Measurements from ENCODE around the gene BMPR1B. TPM values are rescaled to one million over a fixed set of nuclear protein-coding genes. Genes with fewer than 3 reads are reported as not detected.

Gene BMPR1B
- total and polyA plus RNA-seq, 2 of the 4 experiments (the other 2 are of a cell fraction), result 0.24 to 0.90 TPM

GRCh38 chr4:94913316-94913715 lies 155.6 kb downstream of the BMPR1B start:
- no peak overlapping the region for H4K91ac ChIP-seq (ENCODE audit: insufficient read depth, low read depth, low read length)
- intact Hi-C loops (cut with micrococcal nuclease), result no loop called here

More at GRCh38 chr4:94913316-94913715, 155.6 kb downstream of the BMPR1B start:
- Histone ChIP-seq H2BK20ac (ENCODE audit: low read depth, low read length) (no peak overlapping the region; the same call in 1 of the 2 replicates), H3K9ac (ENCODE audit: low read depth, low read length) (no peak overlapping the region), H3K79me1 (ENCODE audit: low read depth in 1 of 2, low read length in 2 of 2) (no peaks in the 10 kb centered on the region), H4K5ac (ENCODE audit: low read depth, low read length) (no peak overlapping the region), H4K20me1 (ENCODE audit: insufficient read depth, low read length) (no peaks in the 10 kb centered on the region), H2AK9ac (replicated peaks; ENCODE audit: low read depth, low read length, poor library complexity) (no peak overlapping the region), H4K8ac (ENCODE audit: low read depth in 2 of 2, low read length in 2 of 2) (no peak overlapping the region), H3K23ac (ENCODE audit: low read depth, low read length) (no peak overlapping the region), H3K4ac (ENCODE audit: low read depth, low read length) (no peak overlapping the region), H3K27ac (ENCODE audit: insufficient read depth, low read length) (no peak overlapping the region), H3K9me1 (ENCODE audit: insufficient read depth, low read length) (no peaks in the 10 kb centered on the region), H3K4me1 (ENCODE audit: control insufficient read depth, insufficient read depth, low read length) (no peaks in the 10 kb centered on the region), H3K18ac (ENCODE audit: low read depth, low read length) (no peak overlapping the region), H2BK5ac (ENCODE audit: low read depth, low read length, poor library complexity, severe bottlenecking) (no peak overlapping the region), H3K4me2 (ENCODE audit: low read depth, low read length) (no peak overlapping the region), H2AK5ac (ENCODE audit: low read depth, low read length) (no peak overlapping the region), H2AFZ (replicated peaks; ENCODE audit: low read length, poor library complexity) (no peak overlapping the region), H3K36me3 (ENCODE audit: control insufficient read depth, insufficient read depth, low read length) (no peaks in the 10 kb centered on the region), H2BK15ac (ENCODE audit: low read depth, low read length) (no peak overlapping the region), H2BK120ac (ENCODE audit: low read depth, low read length) (no peak overlapping the region), H3K56ac (ENCODE audit: extremely low read depth, insufficient read depth, low read length) (no peak overlapping the region), H3K27me3 (ENCODE audit: control insufficient read depth, insufficient read depth, low read length) (no peaks in the 10 kb centered on the region), H3K4me3 (ENCODE audit: insufficient read depth, low read depth, low read length) (no peak overlapping the region), H3K9me3 (ENCODE audit: control insufficient read depth, insufficient read depth, low read length) (peaks cover 4% of the 10 kb centered on the region; the same call in 1 of the 2 replicates), H3K14ac (replicated peaks; ENCODE audit: low read depth, low read length) (no peak overlapping the region)
- DNase-seq, result no peak
- in situ Hi-C loops (cut with MboI; ENCODE audit: low sequenced_read_pairs), result no loop called here
- POLR2A ChIA-PET (ENCODE audit: unreplicated experiment), result interaction anchor here (0.6 kb wide), 1 partner anchor 107 kb away, joined by 3 read pairs; no protein-coding TSS in a partner anchor
- TF ChIP-seq SMC3 (IDR thresholded peaks at IDR 0.05; ENCODE audit: low read depth, low read length) (no peak), POLR2A (IDR thresholded peaks at IDR 0.05; ENCODE audit: low read depth, low read length) (no peak), BHLHE40 (IDR thresholded peaks at IDR 0.05; ENCODE audit: low read depth, low read length) (no peak), ELK1 (IDR thresholded peaks at IDR 0.05; ENCODE audit: borderline replicate concordance, low read depth, low read length) (no peak), USF2 (IDR thresholded peaks at IDR 0.05; ENCODE audit: low read depth, low read length) (no peak), NFE2L2 (IDR thresholded peaks at IDR 0.05; ENCODE audit: low read depth, low read length) (no peak), CTCF (conservative IDR thresholded peaks at IDR 0.05; ENCODE audit: low read depth, low read length) (no peak), FOS (IDR thresholded peaks at IDR 0.05; ENCODE audit: low read depth, low read length) (no peak), CHD1 (IDR thresholded peaks at IDR 0.05; ENCODE audit: low read depth, low read length) (no peak)
- no TSS peak for BruUV-seq (replicated peaks)
- dilution Hi-C loops (cut with HindIII; ENCODE audit: low sequenced_read_pairs, unreplicated experiment), result no loop called here
- no peak for ATAC-seq (ENCODE audit: low read depth)
- WGBS, 2 experiments (ENCODE audit: extremely low coverage in 2 of 2, insufficient read length in 1 of 2), result no CpG with 5 or more reads among the region's 1 CpG
- CTCF ChIA-PET, result interaction anchor here (0.5 to 1.1 kb wide), 2 partner anchors 10 to 14 kb away, joined by 3 to 5 read pairs; no protein-coding TSS in a partner anchor

All from IMR-90 (cell line).